Stomach smooth muscle (tissue), 2 donors: ENCODE measurements around the gene NFIA.

ENCODE experiments used
- H3K27ac ChIP-seq: one replicate; pipeline ENCODE4 v1.7.0; 2013; ENCODE audit warnings: mild to moderate bottlenecking, low read length, inconsistent platforms
- H3K27me3 ChIP-seq, 2 donors: one replicate each; pipeline ENCODE4 v1.7.0; 2013; ENCODE audit warnings: low read length in 2 of 2; ENCODE audit not compliant: insufficient read depth in 2 of 2, control insufficient read depth in 1 of 2
- H3K36me3 ChIP-seq, 2 donors: one replicate each; pipeline ENCODE4 v1.7.0; 2013; ENCODE audit warnings: low read length in 2 of 2; ENCODE audit not compliant: control insufficient read depth in 2 of 2, insufficient read depth in 2 of 2
- H3K4me1 ChIP-seq: one replicate; pipeline ENCODE4 v1.7.0; 2013; ENCODE audit warnings: low read length; ENCODE audit not compliant: control insufficient read depth, insufficient read depth
- H3K4me3 ChIP-seq, 2 donors: one replicate each; pipeline ENCODE4 v1.7.0; 2013; ENCODE audit warnings: low read length in 2 of 2
- H3K9ac ChIP-seq, 2 donors: one replicate each; pipeline ENCODE4 v1.7.0; 2013; ENCODE audit warnings: low read length in 2 of 2, mild to moderate bottlenecking in 1 of 2
- H3K9me3 ChIP-seq, 2 donors: one replicate each; pipeline ENCODE4 v1.7.0; 2013; ENCODE audit warnings: low read length in 2 of 2; ENCODE audit not compliant: control insufficient read depth in 2 of 2
- donor health status: healthy.
- donor health status: Pancreatic carcinoma.

Gene NFIA

DNA sequence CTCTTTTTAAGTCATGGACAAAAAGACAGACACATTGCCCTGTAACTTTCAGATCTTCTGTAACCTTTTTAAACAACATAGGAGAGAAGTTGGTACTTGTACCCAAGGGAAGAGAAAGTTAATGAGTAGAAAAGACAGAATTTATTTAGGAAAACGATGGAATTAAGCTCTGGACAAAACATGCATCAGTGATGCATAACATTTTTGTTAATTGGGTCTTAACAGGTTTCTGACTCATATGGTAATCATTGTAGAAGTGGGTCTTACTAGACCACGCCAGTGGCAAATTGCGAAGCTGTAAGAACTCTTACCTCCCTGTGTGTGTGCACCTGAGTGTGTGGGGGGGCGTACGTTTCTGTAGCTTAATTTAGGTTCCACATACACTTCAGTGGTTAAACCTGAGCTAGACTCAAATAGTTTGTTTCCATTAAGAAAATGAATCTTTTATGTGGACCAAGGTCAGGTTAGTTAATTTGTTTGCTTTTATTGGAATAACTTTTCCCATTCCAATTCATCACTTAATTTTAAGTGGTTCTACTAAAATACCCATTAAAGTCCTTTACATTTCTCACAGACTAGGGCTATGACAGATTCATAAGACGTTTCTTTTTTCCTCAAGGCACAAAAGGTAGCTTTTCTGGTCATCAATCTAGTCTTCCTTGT is 48.1 kb downstream of the NFIA start:
- H3K36me3 ChIP-seq: no peaks in the 10 kb centered on the region
- no peaks in the 10 kb centered on the region for H3K9me3 ChIP-seq
- H3K4me1 ChIP-seq: peaks cover 13% of the 10 kb centered on the region
- H3K27ac ChIP-seq: no peak overlapping the region
- H3K9ac ChIP-seq: no peak overlapping the region
- no peak overlapping the region for H3K4me3 ChIP-seq
- H3K27me3 ChIP-seq: no peaks in the 10 kb centered on the region

DNA sequence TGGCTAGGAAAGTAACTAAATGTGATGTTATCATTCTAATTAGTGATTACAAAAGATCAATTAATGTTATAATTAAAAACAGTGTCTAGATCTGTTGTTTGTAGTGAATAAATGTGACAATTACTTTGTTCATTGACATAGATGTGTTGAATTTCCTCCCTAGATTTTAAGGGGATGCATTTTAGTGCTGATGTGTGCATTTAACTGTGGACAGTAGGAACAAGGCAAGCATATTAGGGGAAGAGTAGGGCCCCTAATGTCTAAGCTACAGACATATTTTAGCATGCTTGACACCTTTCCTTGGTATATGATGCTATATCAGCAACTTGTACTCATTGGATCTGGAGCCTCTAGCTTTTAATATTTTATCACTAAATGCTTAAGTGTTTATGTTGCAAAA is 48.9 kb downstream of the NFIA start:
- H3K36me3 ChIP-seq: no peaks in the 10 kb centered on the region
- peaks cover 13% of the 10 kb centered on the region for H3K4me1 ChIP-seq
- no peak overlapping the region for H3K4me3 ChIP-seq
- no peaks in the 10 kb centered on the region for H3K9me3 ChIP-seq
- no peaks in the 10 kb centered on the region for H3K27me3 ChIP-seq
- no peak overlapping the region for H3K27ac ChIP-seq
- H3K9ac ChIP-seq: no peak overlapping the region

DNA sequence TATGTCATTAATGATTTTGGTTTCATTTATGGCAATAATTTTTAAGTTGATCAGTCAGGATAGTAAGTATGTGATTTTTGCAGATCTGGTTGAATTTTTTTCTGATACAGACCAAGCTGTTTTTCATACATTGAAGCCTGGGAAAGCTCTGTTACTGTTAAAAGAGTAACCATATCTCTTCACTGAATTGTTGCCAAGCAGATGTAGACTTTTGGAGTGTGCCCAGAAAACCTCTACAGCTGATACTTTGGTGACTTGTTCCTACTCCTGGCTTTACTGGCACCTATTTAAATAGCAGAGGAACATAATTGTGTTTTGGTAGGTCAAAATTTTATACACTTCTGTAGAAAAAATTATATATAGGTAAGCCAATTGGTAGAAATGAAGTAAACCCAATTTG is 49.4 kb downstream of the NFIA start:
- H3K4me1 ChIP-seq: peaks cover 13% of the 10 kb centered on the region
- no peak overlapping the region for H3K27ac ChIP-seq
- no peaks in the 10 kb centered on the region for H3K9me3 ChIP-seq
- no peak overlapping the region for H3K9ac ChIP-seq
- H3K36me3 ChIP-seq: no peaks in the 10 kb centered on the region
- no peaks in the 10 kb centered on the region for H3K27me3 ChIP-seq
- no peak overlapping the region for H3K4me3 ChIP-seq

DNA sequence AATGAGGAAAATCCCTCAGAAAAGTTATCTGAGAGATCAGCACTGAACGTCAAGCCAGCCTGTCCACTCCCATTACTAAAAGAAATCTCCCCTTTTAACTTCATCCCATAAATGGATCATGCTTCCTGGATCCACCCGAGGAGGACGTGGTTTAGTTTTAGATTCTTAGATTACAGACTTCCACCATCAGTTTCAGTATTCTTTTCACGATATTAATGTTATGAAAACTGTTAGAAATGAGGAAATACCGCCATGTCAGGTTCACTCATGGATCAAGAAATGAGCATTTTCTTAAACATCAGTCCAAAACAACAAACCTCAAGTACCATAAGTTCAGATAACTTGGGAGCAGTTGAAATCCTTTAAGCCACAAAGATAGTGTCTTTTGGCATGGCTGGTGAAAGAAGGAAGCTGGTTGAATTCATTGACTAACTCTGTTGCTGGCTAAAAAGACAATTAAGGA is 49.8 kb downstream of the NFIA start:
- Histone ChIP-seq H3K27ac (peak overlapping the region; percentile 42), H3K9me3 (no peaks in the 10 kb centered on the region), H3K4me3 (peak overlapping the region in 1 of 2 donors; percentile 31), H3K27me3 (no peaks in the 10 kb centered on the region), H3K36me3 (no peaks in the 10 kb centered on the region), H3K4me1 (peaks cover 13% of the 10 kb centered on the region), H3K9ac (peak overlapping the region in 1 of 2 donors; percentile 13)

DNA sequence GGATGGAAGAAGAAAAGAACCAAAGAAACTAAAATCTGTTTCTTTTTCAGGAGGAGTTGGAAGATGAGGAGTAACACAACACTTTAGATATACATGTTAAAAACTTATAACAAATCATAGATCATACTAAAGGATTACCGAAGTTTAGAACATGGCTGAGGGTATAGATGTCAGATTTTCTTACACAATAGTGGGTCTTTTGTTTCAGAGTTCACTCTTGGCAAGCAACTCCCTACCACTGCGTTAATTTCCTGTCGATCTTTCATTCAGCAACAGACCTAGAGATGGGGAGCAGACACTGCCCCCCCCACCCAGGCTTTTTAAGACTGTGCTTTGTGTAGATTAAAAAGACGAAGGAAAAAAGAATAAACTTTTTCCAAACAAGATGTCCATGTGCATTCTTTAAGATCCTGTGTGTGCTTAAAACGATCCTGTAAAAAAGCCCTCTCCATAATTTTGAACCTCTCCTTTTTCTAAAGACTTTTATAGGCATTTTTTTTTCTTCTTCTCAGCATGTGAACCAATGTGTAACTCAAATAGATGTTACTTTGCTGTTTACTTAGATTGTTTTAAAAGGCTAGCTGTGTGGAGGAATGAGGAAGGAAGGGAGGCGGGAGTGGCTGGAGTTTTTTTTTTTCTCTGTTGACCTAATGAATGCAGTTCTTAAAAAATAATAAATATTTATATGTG is 50.4 kb downstream of the NFIA start:
- Histone ChIP-seq H3K4me1 (peaks cover 13% of the 10 kb centered on the region), H3K9ac (peak overlapping the region in 1 of 2 donors; percentile 35), H3K9me3 (no peaks in the 10 kb centered on the region), H3K27ac (peak overlapping the region; percentile 42), H3K36me3 (no peaks in the 10 kb centered on the region), H3K27me3 (no peaks in the 10 kb centered on the region), H3K4me3 (peak overlapping the region in 1 of 2 donors; percentile 31)

DNA sequence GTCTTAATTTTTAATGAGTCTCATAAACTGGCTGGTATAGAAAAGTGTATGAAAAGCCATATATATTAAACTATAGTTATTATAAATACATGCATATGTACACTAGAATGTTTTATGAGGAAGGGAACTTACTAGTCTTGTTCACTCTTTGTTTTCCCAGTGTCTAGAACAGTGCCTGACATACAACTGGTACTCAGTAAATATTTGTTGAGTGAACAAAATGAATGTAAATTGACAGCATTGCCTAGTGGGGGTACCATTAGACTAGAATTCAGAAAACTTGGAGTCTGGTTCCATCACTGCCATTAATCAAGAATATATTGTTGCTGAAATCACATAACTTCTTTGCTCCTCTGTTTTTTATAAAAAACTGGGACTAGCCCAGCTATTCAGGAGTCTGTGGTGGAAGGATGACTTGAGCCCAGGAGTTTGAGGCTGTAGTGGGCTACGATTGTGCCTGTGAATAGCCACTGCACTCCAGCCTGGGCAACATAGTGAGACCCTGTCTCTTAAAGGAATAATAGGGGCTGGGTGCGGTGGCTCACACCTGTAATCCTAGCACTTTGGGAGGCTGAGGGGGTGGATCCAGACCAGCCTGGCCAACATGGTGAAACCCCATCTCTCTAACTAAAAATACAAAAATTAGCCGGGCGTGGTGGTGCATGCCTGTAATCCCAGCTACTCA is 51.1 kb downstream of the NFIA start:
- Histone ChIP-seq H3K27ac (no peak overlapping the region), H3K27me3 (no peaks in the 10 kb centered on the region), H3K4me1 (peaks cover 13% of the 10 kb centered on the region), H3K4me3 (no peak overlapping the region), H3K9ac (no peak overlapping the region), H3K9me3 (no peaks in the 10 kb centered on the region), H3K36me3 (no peaks in the 10 kb centered on the region)

DNA sequence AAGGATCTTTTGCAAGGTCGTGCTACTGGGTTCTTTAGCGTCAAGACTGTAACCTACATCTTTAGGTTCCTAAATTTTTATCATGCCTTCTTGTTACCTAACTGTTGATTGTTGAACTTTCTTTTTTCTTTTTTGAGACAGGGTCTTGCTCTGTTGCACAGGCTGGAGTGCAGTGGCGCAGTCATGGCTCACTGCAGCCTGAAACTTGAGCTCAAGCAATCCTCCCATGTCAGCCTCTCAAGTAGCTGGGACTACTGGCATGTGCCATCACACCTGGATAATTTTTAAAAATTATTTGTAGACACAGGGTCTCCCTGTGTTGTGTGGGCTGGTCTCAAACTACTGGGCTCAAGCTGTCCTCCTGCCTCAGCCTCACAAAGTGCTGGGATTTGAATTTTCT is 52.9 kb downstream of the NFIA start:
- Histone ChIP-seq H3K27me3 (no peaks in the 10 kb centered on the region), H3K4me3 (no peak overlapping the region), H3K4me1 (peaks cover 18% of the 10 kb centered on the region), H3K36me3 (no peaks in the 10 kb centered on the region), H3K9ac (no peak overlapping the region), H3K27ac (no peak overlapping the region), H3K9me3 (no peaks in the 10 kb centered on the region)

DNA sequence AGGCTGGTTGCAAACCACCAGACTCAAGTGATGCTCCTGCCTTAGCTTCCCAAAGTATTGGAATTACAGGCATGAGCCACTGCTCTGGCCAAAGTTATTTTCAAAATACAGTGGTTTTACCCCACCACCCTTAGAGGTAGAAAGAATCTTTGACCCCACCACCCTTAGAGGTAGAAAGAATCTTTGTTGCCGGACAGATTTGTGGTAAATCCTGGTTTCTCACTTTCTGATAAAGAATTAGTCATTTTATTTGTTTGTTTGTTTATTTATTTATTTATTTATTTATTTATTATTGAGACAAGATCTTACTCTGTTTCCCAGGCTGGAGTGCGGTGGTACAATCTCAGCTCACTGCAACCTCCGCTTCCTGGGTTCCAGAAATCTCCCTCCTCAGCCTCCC is 55.9 kb downstream of the NFIA start:
- Histone ChIP-seq H3K9ac (no peak overlapping the region), H3K9me3 (no peaks in the 10 kb centered on the region), H3K4me1 (peaks cover 12% of the 10 kb centered on the region), H3K4me3 (no peak overlapping the region), H3K27ac (no peak overlapping the region), H3K27me3 (no peaks in the 10 kb centered on the region), H3K36me3 (no peaks in the 10 kb centered on the region)

DNA sequence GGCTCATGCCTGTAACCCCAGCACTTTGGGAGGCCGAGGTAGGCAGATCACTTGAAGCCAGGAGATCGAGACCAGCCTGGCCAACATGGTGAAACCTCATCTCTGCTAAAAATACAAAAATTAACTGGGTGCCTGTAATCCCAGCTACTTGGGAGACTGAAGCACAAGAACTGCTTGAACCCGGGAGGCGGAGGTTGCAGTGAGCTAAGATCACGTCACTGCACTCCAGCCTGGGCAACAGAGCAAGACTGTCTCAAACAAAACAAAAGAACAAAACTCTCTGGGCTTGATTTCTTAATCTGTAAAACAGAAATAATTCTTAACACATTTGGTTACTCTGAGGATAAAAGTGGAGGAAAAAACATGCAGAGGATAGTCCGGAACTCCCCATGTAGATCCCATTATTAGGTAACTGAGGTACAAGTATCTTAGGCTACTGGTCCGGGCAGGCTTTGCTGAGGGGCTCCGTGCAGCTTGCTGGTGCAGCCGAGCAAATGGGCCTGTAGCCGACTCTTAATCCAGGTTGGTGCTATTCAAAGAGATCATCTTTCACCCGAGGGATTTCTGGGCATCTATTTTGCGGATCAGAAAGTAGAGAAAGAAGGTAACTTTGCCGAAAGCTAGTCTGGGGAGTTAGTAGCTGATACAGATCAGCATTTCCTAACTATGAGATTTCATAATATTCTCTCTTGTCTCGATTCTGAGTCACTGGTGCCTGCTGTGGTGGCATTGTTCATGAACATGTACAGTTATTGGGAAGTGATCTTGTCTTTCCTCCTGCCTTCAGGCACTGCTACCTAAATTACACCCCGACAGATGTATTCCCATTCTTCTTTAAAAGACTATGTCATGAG is 56.8 kb downstream of the NFIA start:
- H3K4me3 ChIP-seq: no peak overlapping the region
- H3K9me3 ChIP-seq: no peaks in the 10 kb centered on the region
- peaks cover 17% of the 10 kb centered on the region for H3K4me1 ChIP-seq
- no peaks in the 10 kb centered on the region for H3K36me3 ChIP-seq
- no peak overlapping the region for H3K27ac ChIP-seq
- H3K9ac ChIP-seq: no peak overlapping the region
- no peaks in the 10 kb centered on the region for H3K27me3 ChIP-seq

DNA sequence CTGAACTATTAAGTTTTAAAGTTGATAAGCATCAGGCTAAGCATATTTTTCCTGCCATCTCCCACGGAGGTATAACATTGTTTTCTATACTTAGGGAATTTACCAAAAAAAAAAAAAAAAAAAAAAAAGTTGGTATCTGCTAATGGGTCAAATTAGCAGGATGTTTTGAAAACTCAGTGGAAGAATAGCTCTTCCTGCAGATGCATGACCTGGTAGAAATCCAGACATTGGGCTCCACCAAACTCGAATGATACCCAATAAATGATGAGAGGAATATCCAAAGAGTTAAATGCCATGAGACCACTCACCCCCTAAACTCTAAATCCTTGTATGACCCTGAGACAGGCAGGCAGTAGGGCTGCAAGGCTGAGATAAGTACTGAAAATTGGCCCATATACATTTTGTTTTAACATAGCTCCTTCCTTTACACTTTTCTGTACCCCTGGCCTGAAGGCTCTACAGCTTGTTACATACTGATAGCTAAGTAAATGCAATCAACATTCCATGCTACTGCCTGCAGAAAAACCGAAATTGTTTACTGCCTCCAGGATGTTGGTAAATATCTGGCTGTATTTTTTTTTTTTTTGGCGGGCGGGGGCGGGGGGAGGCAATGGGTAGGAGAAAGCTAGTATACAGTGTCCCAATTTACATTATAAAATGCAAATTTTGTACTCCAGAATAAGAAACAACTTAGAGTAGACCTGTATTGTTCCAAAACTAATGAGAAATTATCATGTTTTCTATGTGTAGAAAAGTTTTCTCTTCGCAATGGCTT is 57.6 kb downstream of the NFIA start:
- Histone ChIP-seq H3K36me3 (no peaks in the 10 kb centered on the region), H3K27me3 (no peaks in the 10 kb centered on the region), H3K9me3 (no peaks in the 10 kb centered on the region), H3K9ac (no peak overlapping the region), H3K27ac (no peak overlapping the region), H3K4me3 (no peak overlapping the region), H3K4me1 (peaks cover 17% of the 10 kb centered on the region)
